Retinal pigment epithelial cell (primary cell): ENCODE results near the gene DUSP22.

Experiments
- DNase-seq: peaks from one replicate; pipeline ENCODE4 v3.0.0-alpha.2; 2010; ENCODE audit warnings: low read depth
- H3K4me3 ChIP-seq: 2 replicates; pipeline ENCODE4 v1.5.1; 2011; ENCODE audit warnings: mild to moderate bottlenecking, low read length, control low read depth, moderate library complexity
- TF ChIP-seq, protein P1 (sequence below): conservative IDR thresholded peaks from 2 replicates; pipeline ENCODE4 v1.5.1; 2011; ENCODE audit warnings: low read depth, low read length, control low read depth, inconsistent platforms

The DUSP22 gene

DNA sequence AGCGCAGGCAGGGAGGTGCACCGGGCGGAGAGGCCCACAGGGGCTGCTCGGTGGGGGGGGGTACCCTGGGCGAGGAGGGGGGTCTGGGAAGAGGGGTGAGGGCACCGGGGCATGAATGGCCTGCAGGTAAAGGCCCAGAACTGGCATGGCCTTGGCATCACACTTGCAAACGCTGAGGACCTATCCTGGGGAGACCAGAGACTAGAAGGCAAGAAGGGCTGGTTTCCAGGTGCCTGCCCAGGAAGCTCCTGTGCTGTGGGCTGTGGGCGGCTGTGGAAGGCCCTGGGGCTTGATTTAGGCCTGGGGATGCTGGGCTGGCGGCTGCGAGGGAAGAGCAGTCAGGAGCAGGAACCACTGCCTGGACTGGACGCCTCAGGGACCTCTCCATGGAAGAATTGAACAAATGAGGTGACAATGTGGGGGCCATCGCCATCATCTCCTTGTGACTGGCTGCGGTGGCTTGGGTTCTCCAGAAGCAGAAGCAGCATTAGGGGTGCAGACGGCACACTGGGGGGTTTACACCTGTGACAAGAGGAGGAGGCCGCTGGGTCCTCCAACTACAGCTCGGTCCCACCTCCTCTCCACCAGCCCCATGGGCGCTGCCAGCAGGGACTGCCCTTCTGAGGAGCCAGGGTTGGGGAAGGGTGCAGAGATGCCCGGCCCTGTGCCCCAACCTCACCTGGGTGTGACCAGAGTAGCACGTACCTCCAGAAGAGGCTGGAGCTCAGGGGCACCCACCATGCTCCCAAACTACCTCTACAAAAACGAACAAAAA lies 67.2 kb downstream of the DUSP22 start:
- DNase-seq: no peak
- TF ChIP-seq, protein P1, sequence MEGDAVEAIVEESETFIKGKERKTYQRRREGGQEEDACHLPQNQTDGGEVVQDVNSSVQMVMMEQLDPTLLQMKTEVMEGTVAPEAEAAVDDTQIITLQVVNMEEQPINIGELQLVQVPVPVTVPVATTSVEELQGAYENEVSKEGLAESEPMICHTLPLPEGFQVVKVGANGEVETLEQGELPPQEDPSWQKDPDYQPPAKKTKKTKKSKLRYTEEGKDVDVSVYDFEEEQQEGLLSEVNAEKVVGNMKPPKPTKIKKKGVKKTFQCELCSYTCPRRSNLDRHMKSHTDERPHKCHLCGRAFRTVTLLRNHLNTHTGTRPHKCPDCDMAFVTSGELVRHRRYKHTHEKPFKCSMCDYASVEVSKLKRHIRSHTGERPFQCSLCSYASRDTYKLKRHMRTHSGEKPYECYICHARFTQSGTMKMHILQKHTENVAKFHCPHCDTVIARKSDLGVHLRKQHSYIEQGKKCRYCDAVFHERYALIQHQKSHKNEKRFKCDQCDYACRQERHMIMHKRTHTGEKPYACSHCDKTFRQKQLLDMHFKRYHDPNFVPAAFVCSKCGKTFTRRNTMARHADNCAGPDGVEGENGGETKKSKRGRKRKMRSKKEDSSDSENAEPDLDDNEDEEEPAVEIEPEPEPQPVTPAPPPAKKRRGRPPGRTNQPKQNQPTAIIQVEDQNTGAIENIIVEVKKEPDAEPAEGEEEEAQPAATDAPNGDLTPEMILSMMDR: no peak
- H3K4me3 ChIP-seq: no peak overlapping the region

DNA sequence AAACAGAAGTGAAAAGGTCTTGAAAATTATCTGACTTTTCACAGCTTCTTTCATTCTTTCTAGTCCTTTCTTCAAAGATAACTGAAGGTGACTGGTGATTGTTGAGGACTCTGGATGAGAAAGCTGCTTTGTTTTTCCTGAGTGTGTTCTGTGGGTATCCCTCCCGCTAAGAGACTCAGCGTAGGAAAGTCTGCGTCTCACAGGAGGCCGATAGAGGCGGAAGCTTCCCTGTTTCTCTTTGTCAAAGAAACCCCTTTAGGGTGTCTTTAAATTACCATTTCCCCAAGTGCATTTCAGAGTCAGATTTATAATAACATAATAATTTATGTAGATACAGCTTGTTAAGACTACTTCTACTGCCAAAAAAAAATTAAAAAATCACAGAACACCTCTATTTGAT lies 68.1 kb downstream of the DUSP22 start:
- no peak for DNase-seq
- TF ChIP-seq, protein P1: no peak
- no peak overlapping the region for H3K4me3 ChIP-seq

DNA sequence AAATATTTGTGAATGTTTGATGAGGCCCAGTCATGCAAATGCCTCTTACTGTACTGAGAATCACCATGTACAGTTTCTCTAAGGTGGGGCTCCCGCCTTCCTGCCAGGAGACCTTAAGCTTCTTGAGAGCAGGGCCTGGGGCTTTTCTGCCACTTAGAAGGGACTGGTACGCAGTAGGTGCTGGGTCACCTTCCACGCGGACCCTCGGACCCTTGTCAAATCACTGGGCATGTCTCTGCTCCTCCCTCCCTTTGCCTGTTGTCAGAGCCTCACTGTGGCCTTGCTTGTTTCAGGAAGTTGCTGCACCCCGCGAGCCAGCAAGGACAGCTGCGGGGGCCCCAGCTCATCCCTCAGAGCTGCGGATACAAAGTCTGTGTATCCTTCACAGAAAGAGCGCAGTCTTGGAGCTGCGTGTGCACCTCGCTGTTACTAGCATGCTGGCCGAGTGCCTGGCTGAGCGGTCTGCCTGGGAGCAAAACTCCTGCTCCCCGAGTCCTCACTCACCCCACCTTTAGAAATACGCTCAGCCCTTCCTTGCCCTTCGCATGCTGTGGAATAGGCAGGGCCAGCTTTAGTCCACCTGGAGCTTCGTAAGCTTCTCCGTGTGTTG lies 68.6 kb downstream of the DUSP22 start:
- DNase-seq: no peak
- H3K4me3 ChIP-seq: no peak overlapping the region
- TF ChIP-seq, protein P1: no peak

DNA sequence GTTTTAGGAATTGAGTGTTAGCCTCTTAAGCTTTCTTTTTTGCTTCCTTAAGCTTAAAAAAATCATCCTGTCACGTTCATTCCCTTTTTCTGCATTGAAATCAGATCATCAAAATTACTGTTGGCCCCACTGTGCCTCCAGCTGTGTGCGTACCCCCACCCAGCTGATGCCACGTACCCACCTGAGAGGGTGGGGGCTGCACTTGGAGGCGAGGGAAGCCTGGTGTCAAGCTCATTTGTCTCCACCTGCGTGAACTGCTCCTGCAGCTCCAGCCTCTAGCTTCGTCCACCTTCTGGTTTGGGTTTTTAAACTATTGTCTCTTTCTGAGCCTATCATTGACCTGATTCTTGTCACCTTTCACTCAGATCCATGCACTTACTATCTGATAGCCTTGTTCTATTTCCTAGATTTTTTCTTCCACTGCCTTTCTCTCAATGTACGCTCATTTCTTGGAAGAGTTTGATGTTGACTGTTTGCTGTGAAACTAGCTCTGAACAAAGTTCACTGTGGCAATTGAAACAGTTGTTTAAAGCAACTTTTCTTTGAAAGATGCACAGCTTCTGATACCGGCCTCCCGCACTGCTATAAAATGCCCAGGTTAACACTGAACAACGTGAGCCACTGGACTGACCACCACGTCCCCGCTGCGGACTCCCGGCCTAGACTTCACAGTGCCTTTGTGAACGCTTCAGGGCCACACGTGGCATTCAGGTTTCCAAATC lies 69.3 kb downstream of the DUSP22 start:
- no peak for DNase-seq
- TF ChIP-seq, protein P1: no peak
- no peak overlapping the region for H3K4me3 ChIP-seq

DNA sequence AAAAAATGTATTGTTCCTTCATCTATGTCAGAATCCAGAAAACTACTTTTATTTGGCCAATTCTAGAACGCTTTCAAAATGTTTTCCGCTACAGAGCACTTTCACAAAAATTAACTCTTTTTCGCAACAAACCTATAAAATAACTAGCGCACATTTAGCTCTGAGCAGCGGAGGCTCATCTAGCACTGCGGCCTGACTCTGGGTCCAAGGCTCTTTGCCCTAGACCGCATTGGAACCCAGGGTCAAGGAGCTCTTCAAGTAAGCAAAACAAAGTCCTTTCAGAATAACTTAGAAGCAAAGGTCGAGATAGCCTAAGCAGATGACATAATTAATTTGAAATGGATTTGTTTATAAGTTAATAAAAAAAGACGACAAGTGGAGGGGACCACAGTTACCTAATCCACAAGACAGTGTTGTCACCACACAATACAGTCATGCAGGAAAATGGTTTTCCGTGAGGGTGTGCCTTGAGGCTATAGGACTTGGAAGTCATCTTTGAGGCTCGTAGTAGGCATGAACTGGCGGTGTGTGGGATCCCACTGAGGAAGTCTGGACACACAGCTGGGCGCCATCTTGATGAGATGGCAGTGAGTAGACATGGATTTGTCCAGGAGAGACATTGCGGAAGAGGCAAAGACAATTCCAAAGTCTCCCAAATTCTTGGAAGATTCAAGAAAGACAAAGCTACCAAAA lies 70.1 kb downstream of the DUSP22 start:
- DNase-seq: no peak
- no peak overlapping the region for H3K4me3 ChIP-seq
- TF ChIP-seq, protein P1: no peak

DNA sequence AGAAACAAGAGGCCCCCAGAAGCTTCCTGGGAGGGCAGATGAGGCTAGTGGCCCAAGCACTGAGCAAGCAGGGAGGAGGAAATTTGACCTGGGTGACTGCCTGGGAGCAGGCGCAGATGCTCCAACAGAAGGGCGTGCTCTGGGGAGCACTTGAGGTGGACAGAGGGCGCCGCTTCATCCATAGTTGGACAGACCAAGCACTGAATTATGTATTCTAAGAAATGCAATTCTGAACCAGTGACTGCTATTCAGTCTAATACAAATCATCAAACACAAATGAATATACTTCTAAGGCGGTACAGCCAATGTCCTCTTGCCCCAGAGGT lies 70.6 kb downstream of the DUSP22 start:
- H3K4me3 ChIP-seq: no peak overlapping the region
- no peak for DNase-seq
- TF ChIP-seq, protein P1: no peak
